IMR-90 (cell line): ENCODE data around the gene EFNB2.

ENCODE experiments used
- BHLHE40 ChIP-seq: fragments of 150-350 bp; IDR thresholded peaks from 2 replicates; pipeline ENCODE4 v1.6.1; 2016; ENCODE audit warnings: mild to moderate bottlenecking, low read depth, low read length
- CEBPB ChIP-seq: IDR thresholded peaks from 2 replicates; pipeline ENCODE4 v1.6.1; 2012; ENCODE audit warnings: low read depth, low read length, improper control_type of control experiment
- CHD1 ChIP-seq: IDR thresholded peaks from 2 replicates; pipeline ENCODE4 v1.6.1; 2012; ENCODE audit warnings: low read depth, low read length, improper control_type of control experiment
- CTCF ChIP-seq: conservative IDR thresholded peaks from 2 replicates; pipeline ENCODE4 v1.5.1; 2012; ENCODE audit warnings: mild to moderate bottlenecking, low read depth, low read length, improper control_type of control experiment
- ELK1 ChIP-seq: fragments of 150-350 bp; IDR thresholded peaks from 2 replicates; pipeline ENCODE4 v1.6.1; 2016; ENCODE audit warnings: low read depth, mild to moderate bottlenecking, low read length, moderate library complexity, borderline replicate concordance
- FOS ChIP-seq: fragments of 150-350 bp; IDR thresholded peaks from 2 replicates; pipeline ENCODE4 v1.6.1; 2016; ENCODE audit warnings: low read depth, low read length
- MAFK ChIP-seq: IDR thresholded peaks from 2 replicates; pipeline ENCODE4 v1.6.1; 2012; ENCODE audit warnings: low read depth, low read length, improper control_type of control experiment
- MXI1 ChIP-seq: IDR thresholded peaks from 2 replicates; pipeline ENCODE4 v1.6.1; 2012; ENCODE audit warnings: low read depth, mild to moderate bottlenecking, low read length, moderate library complexity, borderline replicate concordance
- POLR2A ChIP-seq: IDR thresholded peaks from 2 replicates; pipeline ENCODE4 v1.6.1; 2012; ENCODE audit warnings: mild to moderate bottlenecking, low read depth, low read length
- RAD21 ChIP-seq: IDR thresholded peaks from 2 replicates; pipeline ENCODE4 v1.6.1; 2012; ENCODE audit warnings: low read length, improper control_type of control experiment
- RCOR1 ChIP-seq: IDR thresholded peaks from 2 replicates; pipeline ENCODE4 v1.6.1; 2012; ENCODE audit warnings: mild to moderate bottlenecking, low read length, improper control_type of control experiment; ENCODE audit not compliant: insufficient replicate concordance
- RFX5 ChIP-seq: IDR thresholded peaks from 2 replicates; pipeline ENCODE4 v1.8.0; 2012; ENCODE audit warnings: low read depth, mild to moderate bottlenecking, low read length, moderate library complexity
- SMC3 ChIP-seq: fragments of 150-350 bp; IDR thresholded peaks from 2 replicates; pipeline ENCODE4 v1.6.1; 2016; ENCODE audit warnings: low read depth, mild to moderate bottlenecking, antibody characterized with exemption, low read length, moderate library complexity
- USF2 ChIP-seq: fragments of 150-350 bp; IDR thresholded peaks from 2 replicates; pipeline ENCODE4 v1.6.1; 2017; ENCODE audit warnings: mild to moderate bottlenecking, antibody characterized with exemption, low read length, low read depth

GRCh38 chr13:106535552-106536243 lies at the start of gene EFNB2:
- TF ChIP-seq CTCF (0 out of 2 replicates have a peak, but pooled peaks have one; percentile 2), SMC3 (no peak), CEBPB (no peak), POLR2A (peak; percentile 97), MXI1 (0 out of 2 replicates have a peak, but pooled peaks have one; percentile 57), FOS (peak; percentile 80), USF2 (no peak), BHLHE40 (no peak), RFX5 (no peak), CHD1 (no peak), ELK1 (no peak), MAFK (no peak), RCOR1 (no peak), RAD21 (no peak; the same call in 1 of the 2 replicates)
